Fibroblast of lung (primary cell): ENCODE results near the gene MKRN1.

ENCODE experiments used
- EZH2 ChIP-seq: IDR thresholded peaks from 2 replicates; pipeline ENCODE4 v1.5.1; 2012; ENCODE audit warnings: low read length, control low read depth, mild to moderate bottlenecking; ENCODE audit errors: missing control alignments
- TF ChIP-seq, protein P1 (sequence below), 2 donors: IDR thresholded peaks in 1 of 2; conservative IDR thresholded peaks in 1 of 2; 1 replicate in 1 of 2; 2 replicates in 1 of 2; pipeline ENCODE4 v1.5.1; 2011 to 2012; ENCODE audit warnings: low read length in 2 of 2, control low read depth in 1 of 2, inconsistent platforms in 1 of 2, low read depth in 1 of 2, mild to moderate bottlenecking in 1 of 2

- TF ChIP-seq, protein P1, sequence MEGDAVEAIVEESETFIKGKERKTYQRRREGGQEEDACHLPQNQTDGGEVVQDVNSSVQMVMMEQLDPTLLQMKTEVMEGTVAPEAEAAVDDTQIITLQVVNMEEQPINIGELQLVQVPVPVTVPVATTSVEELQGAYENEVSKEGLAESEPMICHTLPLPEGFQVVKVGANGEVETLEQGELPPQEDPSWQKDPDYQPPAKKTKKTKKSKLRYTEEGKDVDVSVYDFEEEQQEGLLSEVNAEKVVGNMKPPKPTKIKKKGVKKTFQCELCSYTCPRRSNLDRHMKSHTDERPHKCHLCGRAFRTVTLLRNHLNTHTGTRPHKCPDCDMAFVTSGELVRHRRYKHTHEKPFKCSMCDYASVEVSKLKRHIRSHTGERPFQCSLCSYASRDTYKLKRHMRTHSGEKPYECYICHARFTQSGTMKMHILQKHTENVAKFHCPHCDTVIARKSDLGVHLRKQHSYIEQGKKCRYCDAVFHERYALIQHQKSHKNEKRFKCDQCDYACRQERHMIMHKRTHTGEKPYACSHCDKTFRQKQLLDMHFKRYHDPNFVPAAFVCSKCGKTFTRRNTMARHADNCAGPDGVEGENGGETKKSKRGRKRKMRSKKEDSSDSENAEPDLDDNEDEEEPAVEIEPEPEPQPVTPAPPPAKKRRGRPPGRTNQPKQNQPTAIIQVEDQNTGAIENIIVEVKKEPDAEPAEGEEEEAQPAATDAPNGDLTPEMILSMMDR (conservative IDR thresholded peaks at IDR 0.05 in 1 of 2, IDR thresholded peaks at IDR 0.05 in 1 of 2; ENCODE audit: low read depth in 1 of 2, low read length in 2 of 2): peak; percentile 82 to 91
- TF ChIP-seq EZH2: no peak
These were observed 38.5 kb upstream of the MKRN1 start for GRCh38 chr7:140517546-140518369.
